LNCAP (cell line): ENCODE measurements around the gene GATA5.

Experiments
- TF ChIP-seq, protein P1 (sequence below): fragments of 450-650 bp; IDR thresholded peaks from 2 replicates; pipeline ENCODE4 v1.5.1; 2017; ENCODE audit warnings: mild to moderate bottlenecking

Gene GATA5

DNA sequence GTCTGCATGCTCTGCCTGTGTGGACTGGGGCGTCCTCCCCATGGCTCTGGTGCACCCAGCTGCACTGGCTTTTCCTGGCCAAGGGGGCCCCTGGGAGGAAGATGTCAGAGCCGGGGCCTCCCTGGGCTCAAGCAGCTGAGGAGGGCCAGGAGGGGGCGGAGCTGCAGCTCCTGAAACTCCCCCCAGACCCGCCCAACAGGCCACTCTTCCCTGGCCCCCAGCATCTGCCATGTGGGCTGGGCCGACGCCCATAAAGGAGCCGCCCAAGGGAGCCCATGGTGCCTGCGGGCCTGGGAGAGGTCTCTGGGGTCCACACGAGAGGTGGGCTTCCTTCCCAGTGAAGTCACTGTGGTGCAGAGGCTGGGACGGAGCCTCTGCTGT, 52.5 kb downstream of the GATA5 start:
- TF ChIP-seq, protein P1, sequence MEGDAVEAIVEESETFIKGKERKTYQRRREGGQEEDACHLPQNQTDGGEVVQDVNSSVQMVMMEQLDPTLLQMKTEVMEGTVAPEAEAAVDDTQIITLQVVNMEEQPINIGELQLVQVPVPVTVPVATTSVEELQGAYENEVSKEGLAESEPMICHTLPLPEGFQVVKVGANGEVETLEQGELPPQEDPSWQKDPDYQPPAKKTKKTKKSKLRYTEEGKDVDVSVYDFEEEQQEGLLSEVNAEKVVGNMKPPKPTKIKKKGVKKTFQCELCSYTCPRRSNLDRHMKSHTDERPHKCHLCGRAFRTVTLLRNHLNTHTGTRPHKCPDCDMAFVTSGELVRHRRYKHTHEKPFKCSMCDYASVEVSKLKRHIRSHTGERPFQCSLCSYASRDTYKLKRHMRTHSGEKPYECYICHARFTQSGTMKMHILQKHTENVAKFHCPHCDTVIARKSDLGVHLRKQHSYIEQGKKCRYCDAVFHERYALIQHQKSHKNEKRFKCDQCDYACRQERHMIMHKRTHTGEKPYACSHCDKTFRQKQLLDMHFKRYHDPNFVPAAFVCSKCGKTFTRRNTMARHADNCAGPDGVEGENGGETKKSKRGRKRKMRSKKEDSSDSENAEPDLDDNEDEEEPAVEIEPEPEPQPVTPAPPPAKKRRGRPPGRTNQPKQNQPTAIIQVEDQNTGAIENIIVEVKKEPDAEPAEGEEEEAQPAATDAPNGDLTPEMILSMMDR, result no peak

DNA sequence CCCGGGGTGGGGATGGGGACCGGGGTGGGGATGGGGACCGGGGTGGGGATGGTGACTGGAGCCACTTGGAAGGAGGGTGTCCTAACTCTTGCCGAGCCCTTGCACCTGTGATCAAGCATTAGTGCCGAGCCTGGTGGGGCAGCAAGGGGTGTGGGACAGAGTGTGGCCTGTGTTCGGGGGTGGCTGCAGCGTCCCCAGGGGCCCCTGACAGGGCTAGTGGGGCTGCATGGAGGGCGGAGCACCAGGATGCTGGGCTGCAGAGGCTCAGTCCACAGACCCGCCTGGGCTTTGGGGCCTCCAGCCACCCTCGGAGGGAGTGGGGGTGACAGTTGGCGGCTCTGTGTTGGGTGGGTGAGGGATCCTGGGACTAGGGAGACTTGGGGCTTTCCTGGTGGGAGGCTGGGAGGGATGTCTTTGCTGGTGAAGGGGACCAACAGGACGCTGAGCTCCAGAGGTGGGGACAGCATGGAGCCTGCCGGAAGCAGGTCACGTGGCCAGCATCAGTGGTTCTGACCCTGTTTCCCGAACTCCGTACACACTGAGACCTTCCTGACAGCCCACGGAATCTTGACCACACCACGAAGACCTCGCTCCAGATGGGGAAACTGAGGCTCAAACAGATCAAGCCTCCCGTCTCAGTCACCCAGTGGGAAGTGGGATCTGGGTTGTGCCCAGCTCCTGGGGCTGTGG, 53.0 kb downstream of the GATA5 start:
- TF ChIP-seq, protein P1, result no peak

DNA sequence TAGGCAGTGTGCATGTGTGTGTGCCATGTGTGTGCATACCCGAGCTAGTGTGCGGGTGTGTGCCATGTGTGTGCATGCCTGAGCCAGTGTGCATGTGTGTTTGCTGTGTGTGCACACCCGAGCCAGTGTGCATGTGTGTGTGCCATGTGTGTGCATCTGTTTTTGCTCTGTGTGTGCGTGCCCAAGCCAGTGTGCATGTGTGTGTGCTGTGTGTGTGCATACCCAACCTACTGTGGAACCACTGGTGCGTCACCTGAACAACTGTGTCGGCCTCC, 54.1 kb downstream of the GATA5 start:
- TF ChIP-seq, protein P1, result no peak

DNA sequence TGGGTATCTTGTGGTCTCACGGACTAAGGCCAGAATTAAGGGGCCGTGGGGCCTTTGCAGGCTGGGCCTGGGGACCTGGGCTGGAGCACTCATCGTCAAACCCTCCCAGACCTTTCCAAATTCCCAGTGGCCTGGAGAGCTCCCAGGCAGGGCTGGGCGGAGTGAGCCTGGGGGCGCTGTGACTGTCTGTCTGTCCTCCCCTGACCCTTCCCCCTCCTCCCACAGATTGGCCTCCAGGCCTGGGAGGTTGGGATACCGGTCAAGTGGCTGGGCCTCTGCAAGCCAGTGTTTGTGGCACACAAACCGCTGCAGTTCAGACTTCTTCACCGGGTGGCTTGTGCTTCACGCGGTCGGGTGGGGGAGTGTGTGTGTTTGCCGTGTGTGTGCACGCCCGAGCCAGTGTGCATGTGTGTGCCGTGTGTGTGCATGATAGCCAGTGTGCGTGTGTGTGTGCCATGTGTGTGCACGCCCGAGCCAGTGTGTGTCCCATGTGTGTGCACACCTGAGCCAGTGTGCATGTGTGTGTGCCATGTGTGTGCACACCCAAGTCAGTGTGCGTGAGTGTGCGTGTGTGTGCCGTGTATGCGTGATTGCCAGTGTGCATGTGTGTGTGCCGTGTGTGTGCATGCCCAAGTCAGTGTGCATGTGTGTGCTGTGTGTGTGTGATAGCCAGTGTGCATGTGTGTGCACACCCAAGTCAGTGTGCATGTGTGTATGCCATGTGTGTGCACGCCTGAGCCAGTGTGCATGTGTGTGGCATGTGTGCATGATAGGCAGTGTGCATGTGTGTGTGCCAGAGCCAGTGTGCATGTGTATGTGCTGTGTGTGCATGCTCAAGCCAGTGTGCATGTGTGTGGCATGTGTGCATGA, 54.7 kb downstream of the GATA5 start:
- TF ChIP-seq, protein P1, result no peak

DNA sequence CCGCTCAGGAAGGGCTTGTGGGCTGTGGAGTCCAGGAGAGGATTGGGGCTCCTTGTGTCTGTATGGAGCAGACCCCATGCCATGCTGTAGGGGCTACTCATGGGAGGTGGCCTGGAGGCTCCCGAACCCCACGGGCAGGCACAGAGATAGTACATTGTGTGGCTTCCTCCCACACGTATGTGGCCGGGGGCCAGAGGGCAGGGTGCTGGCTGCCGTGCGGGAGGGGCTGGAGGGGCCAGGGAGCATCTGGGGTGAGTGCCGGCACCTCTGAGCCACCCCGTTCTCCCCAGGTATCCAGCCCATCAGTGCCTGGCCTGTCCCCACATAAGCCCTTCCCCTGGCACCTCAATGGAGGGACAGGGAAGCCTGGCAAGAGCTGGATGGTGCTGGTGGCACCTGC, 56.0 kb downstream of the GATA5 start:
- TF ChIP-seq, protein P1, result no peak

DNA sequence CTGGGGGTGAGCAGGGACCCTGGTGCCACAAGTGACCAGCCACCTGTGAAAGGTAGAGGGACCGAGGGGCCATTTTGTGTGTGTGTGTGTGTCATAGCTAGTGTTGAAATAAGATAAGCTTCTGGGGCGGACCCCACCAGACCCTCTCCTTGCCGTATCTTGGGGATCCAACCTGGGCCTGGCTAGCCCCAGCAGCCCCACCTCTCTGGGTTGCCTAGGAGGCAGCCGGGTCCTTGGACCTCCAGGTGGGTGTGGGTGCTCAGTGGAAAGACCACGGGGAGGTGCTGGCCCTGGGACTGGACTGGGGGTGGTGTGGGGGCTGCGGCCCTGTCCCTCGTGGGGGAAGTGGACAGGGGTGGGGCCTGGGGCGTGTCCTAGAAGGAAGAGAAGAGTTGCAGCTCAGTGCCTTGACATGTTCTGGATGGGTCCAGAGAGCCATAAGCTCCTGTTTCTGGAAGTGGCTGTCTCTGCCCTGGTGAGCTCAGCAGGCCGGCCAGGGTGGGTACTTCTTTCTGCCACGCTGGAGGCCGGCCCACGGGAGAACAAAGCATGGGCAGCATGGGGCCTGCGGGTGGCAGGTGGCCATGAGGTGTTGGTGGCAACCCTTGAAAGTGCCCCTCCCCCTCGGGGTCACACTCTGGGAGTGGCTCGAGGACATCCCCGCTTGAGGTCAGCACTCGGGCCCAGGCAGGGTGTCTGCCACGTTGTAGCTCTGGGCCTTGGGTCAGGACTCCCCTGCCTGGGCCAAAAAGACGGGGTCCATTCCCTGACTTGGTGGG, 56.9 kb downstream of the GATA5 start:
- TF ChIP-seq, protein P1, result no peak

DNA sequence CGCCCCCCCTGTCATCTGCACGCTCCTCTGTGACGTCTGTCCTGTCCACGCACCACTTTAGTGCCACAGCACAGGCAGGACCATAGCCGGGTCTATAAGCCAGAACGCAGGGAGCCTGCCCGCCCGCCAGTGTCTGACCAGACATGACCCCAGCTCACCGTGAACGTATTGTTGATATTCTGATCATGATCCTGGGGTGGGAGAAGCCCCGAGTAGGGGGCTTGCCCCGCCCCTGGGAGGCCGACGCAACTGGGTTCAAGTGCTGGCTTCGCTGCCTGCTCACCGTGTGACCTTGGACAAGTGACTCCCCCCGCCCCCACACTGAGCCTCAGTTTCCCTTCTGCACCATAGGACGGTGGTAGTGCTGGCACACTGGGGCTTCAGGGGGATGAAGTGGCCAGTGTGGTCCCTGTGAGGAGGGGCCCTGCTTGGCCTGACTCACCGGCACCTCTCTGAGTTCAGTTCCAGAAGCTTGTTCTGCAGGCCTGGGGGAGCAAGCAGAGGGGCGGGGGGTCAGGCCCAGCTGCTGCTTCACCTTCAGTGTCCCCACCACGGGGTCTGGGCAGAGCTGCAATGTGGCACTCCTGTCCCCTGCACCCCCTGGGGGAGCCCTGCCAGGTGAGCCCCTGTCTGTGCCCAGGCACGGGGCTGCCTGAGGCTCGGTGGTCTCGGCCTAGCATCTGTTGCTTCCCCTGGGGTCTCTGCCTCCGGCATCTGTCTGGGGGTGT, 57.6 kb downstream of the GATA5 start:
- TF ChIP-seq, protein P1, result no peak
